ENCODE results near the gene IRF9. TPM values are rescaled to one million over a fixed set of nuclear protein-coding genes. Genes with fewer than 3 reads are reported as not detected.
A peak's percentile ranks its signal among the peaks of the same experiment; 100 is the strongest.

IRF9 gene, protein sequence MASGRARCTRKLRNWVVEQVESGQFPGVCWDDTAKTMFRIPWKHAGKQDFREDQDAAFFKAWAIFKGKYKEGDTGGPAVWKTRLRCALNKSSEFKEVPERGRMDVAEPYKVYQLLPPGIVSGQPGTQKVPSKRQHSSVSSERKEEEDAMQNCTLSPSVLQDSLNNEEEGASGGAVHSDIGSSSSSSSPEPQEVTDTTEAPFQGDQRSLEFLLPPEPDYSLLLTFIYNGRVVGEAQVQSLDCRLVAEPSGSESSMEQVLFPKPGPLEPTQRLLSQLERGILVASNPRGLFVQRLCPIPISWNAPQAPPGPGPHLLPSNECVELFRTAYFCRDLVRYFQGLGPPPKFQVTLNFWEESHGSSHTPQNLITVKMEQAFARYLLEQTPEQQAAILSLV
- polyA plus RNA-seq (2013, experiment 1 of 4), result 19.8 TPM
- polyA plus RNA-seq (2013, experiment 2 of 4), result 17.3 TPM
- 14.6 TPM for polyA plus RNA-seq (2013, experiment 3 of 4)
- 20.7 TPM for polyA plus RNA-seq (2013, experiment 4 of 4)

DNA sequence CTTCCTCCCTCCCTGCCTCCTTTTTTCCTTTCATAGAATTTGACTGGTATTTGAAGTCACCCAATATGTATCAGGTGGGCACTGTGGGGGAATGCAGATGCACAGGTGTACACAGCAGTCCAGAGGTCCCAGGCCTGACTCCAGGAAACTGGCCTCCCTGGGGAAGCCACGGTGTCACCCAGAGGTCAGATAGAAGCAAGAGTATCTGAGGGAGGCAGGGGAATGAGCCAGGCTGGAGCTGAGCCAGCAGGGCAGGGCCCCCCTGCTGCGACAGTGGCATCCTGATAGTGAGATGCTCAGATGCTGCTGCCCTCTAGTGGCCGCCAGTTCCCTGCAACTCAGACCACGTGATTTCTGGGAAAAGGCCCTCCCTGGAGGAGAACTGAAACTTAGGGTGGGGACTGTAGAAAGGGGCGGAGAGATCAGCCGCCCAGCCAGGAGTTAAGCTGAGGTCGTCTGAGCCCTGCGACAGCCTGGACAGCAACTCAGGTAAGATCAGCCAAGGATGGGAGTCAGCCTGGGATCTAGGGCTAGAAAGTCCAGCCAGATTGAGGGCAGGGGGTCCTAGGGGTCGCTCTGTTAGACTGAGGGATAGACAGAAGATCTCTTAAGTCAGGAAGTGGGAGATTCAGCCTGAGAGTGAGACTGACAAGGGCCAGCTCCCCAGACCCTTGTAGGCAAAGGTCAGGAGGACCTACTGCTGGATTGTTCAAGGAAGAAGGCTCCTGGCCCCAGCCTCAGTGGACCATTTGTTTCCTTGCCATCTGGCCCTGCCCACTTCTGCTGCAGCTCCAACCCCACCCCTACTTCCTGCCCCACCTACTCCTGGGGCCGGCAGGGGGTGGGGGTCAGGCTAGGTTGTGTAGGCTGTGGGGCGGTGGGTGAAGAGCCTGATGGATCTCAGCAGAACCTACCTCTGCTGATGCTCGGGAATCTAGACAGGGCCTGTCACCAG is at the start of gene IRF9:
Gene IRF9, plus strand, starts transcription at position 416 of the 955 bp plus-strand sequence. CDS start 880 bp downstream, outside the sequence.
- Histone ChIP-seq H3K27me3 (ENCODE audit: control insufficient read depth, insufficient read depth, low read length, poor library complexity, severe bottlenecking) (no peaks in the 10 kb centered on the region), H3K9me3 (ENCODE audit: control insufficient read depth, low read length) (no peaks in the 10 kb centered on the region), H3K4me3 (ENCODE audit: insufficient read depth, low read depth, low read length) (peak within 1 kb of the TSS; percentile 43), H3K36me3 (ENCODE audit: control insufficient read depth, insufficient read depth, low read length) (peaks cover 20% of the 10 kb centered on the region), H3K27ac (ENCODE audit: insufficient read depth, low read depth, low read length, poor library complexity, severe bottlenecking) (peak within 1 kb of the TSS; percentile 60), H3K4me1 (ENCODE audit: control insufficient read depth, insufficient read depth, low read length) (no peaks in the 10 kb centered on the region)
- 16 to 20% methylated on average over 12 of the region's 12 CpGs for WGBS, 2 experiments

GRCh38 chr14:24113379-24113800 is 47.7 kb upstream of the IRF9 start:
- H3K27ac ChIP-seq (ENCODE audit: insufficient read depth, low read depth, low read length, poor library complexity, severe bottlenecking), result peak overlapping the region; percentile 89
- 23 to 24% methylated on average over 15 of the region's 15 CpGs for WGBS, 2 experiments

DNA sequence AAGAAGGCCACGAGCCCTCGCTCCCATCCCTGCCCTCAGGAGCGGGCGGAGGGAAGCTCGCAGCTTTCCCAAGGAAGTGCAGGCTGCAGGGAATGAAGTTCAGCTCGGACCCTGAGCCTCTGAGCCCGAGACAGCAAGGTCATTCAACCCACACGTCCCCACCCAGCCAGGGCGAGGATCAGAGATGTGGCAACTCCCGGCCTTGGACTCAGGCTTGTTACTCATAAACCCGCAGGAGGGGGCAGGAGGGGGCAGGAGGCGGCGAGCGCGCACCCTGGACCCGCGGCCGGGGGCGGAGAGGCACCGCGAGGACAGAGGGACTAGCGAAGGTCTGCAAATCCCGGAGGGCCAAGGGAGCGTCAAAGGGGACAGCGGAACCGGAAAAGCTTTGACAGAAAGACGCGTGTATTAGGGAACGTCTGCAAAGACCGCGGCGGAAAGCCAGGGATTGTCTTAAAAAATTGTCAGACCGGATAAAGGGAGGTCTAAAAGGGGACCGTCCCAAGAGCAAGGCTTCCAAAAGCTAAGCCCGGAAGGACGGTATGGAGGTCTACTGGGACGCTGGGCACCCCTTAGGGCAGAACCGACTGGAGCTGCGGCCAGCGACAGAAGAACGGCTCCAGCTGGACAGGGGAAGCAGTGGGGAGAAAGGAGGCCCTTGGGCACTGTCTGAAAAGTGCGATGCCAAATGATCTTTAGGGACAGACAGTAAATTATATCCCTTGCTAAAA is 47.1 kb upstream of the IRF9 start:
- WGBS, 2 experiments, result 0 to 1% methylated on average over 42 of the region's 42 CpGs
- Histone ChIP-seq H3K4me3 (ENCODE audit: insufficient read depth, low read depth, low read length) (peak overlapping the region; percentile 91), H3K9me3 (ENCODE audit: control insufficient read depth, low read length) (no peaks in the 10 kb centered on the region), H3K36me3 (ENCODE audit: control insufficient read depth, insufficient read depth, low read length) (peaks cover 18% of the 10 kb centered on the region), H3K4me1 (ENCODE audit: control insufficient read depth, insufficient read depth, low read length) (no peaks in the 10 kb centered on the region), H3K27me3 (ENCODE audit: control insufficient read depth, insufficient read depth, low read length, poor library complexity, severe bottlenecking) (no peaks in the 10 kb centered on the region), H3K27ac (ENCODE audit: insufficient read depth, low read depth, low read length, poor library complexity, severe bottlenecking) (peak overlapping the region; percentile 89)

More at GRCh38 chr14:24113379-24113800, 47.7 kb upstream of the IRF9 start:
- H3K36me3 ChIP-seq (ENCODE audit: control insufficient read depth, insufficient read depth, low read length), result peaks cover 14% of the 10 kb centered on the region
- H3K27me3 ChIP-seq (ENCODE audit: control insufficient read depth, insufficient read depth, low read length, poor library complexity, severe bottlenecking), result no peaks in the 10 kb centered on the region
- peak overlapping the region; percentile 91 for H3K4me3 ChIP-seq (ENCODE audit: insufficient read depth, low read depth, low read length)
- no peaks in the 10 kb centered on the region for H3K4me1 ChIP-seq (ENCODE audit: control insufficient read depth, insufficient read depth, low read length)
- no peaks in the 10 kb centered on the region for H3K9me3 ChIP-seq (ENCODE audit: control insufficient read depth, low read length)

DNA sequence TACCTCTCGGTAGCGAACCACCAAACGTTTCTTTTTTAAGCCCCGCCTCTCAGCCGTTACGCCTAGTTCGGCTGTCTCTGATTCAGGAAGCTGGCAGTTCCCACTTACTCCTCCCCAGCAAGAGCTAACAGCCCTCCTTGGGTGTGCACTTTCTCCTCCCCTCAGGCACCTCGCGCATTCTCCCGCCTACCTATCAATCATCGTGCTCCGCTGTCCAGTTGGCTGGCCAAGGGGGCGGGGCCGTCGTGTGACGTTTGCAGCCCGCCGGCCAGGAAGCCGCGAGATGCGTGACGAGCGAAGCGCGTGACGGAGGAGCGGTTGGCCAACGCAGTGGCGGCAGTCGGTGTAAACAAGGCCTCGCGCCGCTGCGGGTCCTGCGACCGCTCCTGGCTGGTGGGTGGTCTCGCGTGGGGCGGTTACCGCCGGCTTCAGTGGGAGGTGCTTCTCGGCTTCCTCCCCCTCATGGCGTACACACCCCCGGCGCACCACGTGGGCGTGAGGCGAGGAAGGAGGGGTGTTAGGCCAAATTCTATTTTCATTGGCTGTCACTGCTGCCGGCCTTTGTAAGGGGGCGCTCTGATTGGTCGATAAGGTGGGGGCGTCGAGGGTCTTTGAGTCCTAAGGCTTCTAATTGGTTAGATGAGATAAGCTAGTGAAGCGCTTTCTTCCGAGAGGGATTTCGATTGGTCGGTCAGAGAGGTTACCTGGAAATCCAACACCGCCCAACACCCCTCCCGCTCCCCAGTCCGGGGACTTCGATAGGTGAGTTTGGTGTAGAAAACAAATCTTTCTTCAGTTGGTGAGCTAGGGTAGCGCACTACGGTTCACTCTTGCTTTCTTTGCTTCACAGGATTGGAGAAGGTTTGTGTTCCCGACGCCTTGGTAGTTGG is 46.3 kb upstream of the IRF9 start, which contains the start of the genes DCAF11 and NRL:
Gene DCAF11, plus strand, starts transcription at position 246 of the 890 bp plus-strand sequence. CDS start 818 bp downstream, outside the sequence.
Gene NRL, minus strand, starts transcription at position 418 of the 890 bp plus-strand sequence. CDS start 32,101 bp downstream, outside the sequence.
- 0% methylated on average over 65 of the region's 65 CpGs for WGBS, 2 experiments
- Histone ChIP-seq H3K4me1 (ENCODE audit: control insufficient read depth, insufficient read depth, low read length) (no peaks in the 10 kb centered on the region), H3K9me3 (ENCODE audit: control insufficient read depth, low read length) (no peaks in the 10 kb centered on the region)

GRCh38 chr14:24115422-24116127 is 45.5 kb upstream of the IRF9 start:
- no peak overlapping the region for H3K27ac ChIP-seq (ENCODE audit: insufficient read depth, low read depth, low read length, poor library complexity, severe bottlenecking)
- no peaks in the 10 kb centered on the region for H3K4me1 ChIP-seq (ENCODE audit: control insufficient read depth, insufficient read depth, low read length)
- H3K4me3 ChIP-seq (ENCODE audit: insufficient read depth, low read depth, low read length), result peak overlapping the region; percentile 91
- H3K27me3 ChIP-seq (ENCODE audit: control insufficient read depth, insufficient read depth, low read length, poor library complexity, severe bottlenecking), result no peaks in the 10 kb centered on the region
- H3K9me3 ChIP-seq (ENCODE audit: control insufficient read depth, low read length), result no peaks in the 10 kb centered on the region
- peaks cover 25% of the 10 kb centered on the region for H3K36me3 ChIP-seq (ENCODE audit: control insufficient read depth, insufficient read depth, low read length)
- WGBS, 2 experiments, result 7 to 9% methylated on average over 14 of the region's 14 CpGs

More for the DNA sequence above, 46.3 kb upstream of the IRF9 start, which contains the start of the genes DCAF11 and NRL:
- peak within 1 kb of the TSS; percentile 91 for H3K4me3 ChIP-seq (ENCODE audit: insufficient read depth, low read depth, low read length)
- peak within 1 kb of the TSS; percentile 89 for H3K27ac ChIP-seq (ENCODE audit: insufficient read depth, low read depth, low read length, poor library complexity, severe bottlenecking)
- H3K27me3 ChIP-seq (ENCODE audit: control insufficient read depth, insufficient read depth, low read length, poor library complexity, severe bottlenecking), result no peaks in the 10 kb centered on the region
- H3K36me3 ChIP-seq (ENCODE audit: control insufficient read depth, insufficient read depth, low read length), result peaks cover 25% of the 10 kb centered on the region

GRCh38 chr14:24116128-24116814 is 44.8 kb upstream of the IRF9 start:
- H3K9me3 ChIP-seq (ENCODE audit: control insufficient read depth, low read length), result no peaks in the 10 kb centered on the region
- peaks cover 29% of the 10 kb centered on the region for H3K36me3 ChIP-seq (ENCODE audit: control insufficient read depth, insufficient read depth, low read length)
- H3K27ac ChIP-seq (ENCODE audit: insufficient read depth, low read depth, low read length, poor library complexity, severe bottlenecking), result no peak overlapping the region
- 89 to 95% methylated on average over 6 of the region's 6 CpGs for WGBS, 2 experiments
- no peak overlapping the region for H3K4me3 ChIP-seq (ENCODE audit: insufficient read depth, low read depth, low read length)
- H3K4me1 ChIP-seq (ENCODE audit: control insufficient read depth, insufficient read depth, low read length), result no peaks in the 10 kb centered on the region
- no peaks in the 10 kb centered on the region for H3K27me3 ChIP-seq (ENCODE audit: control insufficient read depth, insufficient read depth, low read length, poor library complexity, severe bottlenecking)

DNA sequence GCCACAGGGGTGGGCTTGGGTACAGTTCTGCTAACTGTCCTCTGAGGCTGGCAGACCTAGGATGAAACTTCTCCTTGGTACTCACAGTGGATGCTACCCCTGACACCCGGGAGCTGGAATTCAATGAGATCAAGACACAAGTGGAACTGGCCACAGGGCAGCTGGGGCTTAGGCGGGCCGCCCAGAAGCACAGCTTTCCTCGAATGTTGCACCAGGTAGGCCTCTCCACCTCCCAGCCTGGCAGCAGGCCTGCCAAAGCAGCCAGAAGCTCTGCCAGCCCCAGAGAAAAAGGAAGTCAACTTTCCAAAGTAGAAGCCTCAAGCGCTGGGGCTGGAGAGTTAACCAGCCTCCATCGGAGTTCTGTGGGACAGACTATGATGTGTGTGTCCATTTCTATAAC is 43.9 kb upstream of the IRF9 start:
- WGBS, 2 experiments, result 93 to 94% methylated on average over 6 of the region's 6 CpGs
- H3K36me3 ChIP-seq (ENCODE audit: control insufficient read depth, insufficient read depth, low read length), result peaks cover 31% of the 10 kb centered on the region
- H3K27ac ChIP-seq (ENCODE audit: insufficient read depth, low read depth, low read length, poor library complexity, severe bottlenecking), result no peak overlapping the region
- H3K27me3 ChIP-seq (ENCODE audit: control insufficient read depth, insufficient read depth, low read length, poor library complexity, severe bottlenecking), result no peaks in the 10 kb centered on the region
- H3K9me3 ChIP-seq (ENCODE audit: control insufficient read depth, low read length), result no peaks in the 10 kb centered on the region
- no peaks in the 10 kb centered on the region for H3K4me1 ChIP-seq (ENCODE audit: control insufficient read depth, insufficient read depth, low read length)
- H3K4me3 ChIP-seq (ENCODE audit: insufficient read depth, low read depth, low read length), result no peak overlapping the region

DNA sequence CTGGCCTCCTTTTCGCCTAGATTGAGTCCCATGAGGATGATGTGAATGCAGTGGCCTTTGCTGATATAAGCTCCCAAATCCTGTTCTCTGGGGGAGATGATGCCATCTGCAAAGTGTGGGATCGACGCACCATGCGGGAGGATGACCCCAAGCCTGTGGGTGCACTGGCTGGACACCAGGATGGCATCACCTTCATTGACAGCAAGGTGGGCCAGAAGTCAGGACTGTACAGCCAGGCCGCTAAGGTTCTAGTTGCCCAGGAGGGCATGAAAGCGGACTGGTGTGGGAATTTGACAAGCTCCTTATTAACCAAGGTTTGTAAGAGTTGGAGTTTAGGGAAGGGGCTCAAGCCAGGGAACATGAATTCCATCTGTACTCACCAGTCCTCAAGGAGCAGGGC is 41.4 kb upstream of the IRF9 start:
- H3K4me3 ChIP-seq (ENCODE audit: insufficient read depth, low read depth, low read length), result no peak overlapping the region
- 95 to 98% methylated on average over 6 of the region's 6 CpGs for WGBS, 2 experiments
- no peaks in the 10 kb centered on the region for H3K27me3 ChIP-seq (ENCODE audit: control insufficient read depth, insufficient read depth, low read length, poor library complexity, severe bottlenecking)
- no peaks in the 10 kb centered on the region for H3K4me1 ChIP-seq (ENCODE audit: control insufficient read depth, insufficient read depth, low read length)
- H3K27ac ChIP-seq (ENCODE audit: insufficient read depth, low read depth, low read length, poor library complexity, severe bottlenecking), result no peak overlapping the region
- H3K9me3 ChIP-seq (ENCODE audit: control insufficient read depth, low read length), result no peaks in the 10 kb centered on the region
- peaks cover 38% of the 10 kb centered on the region for H3K36me3 ChIP-seq (ENCODE audit: control insufficient read depth, insufficient read depth, low read length)
